ENCODE data around the gene SRPK2. TPM values are rescaled to one million over a fixed set of nuclear protein-coding genes. Genes with fewer than 3 reads are reported as not detected.
"Not testable (repeated sequence)": the region's sequence is repeated elsewhere in the genome, so short reads cannot be mapped to it uniquely, and the experiment has no call there.

SRPK2 gene
- total RNA-seq, 2 donors from 2014 or later = 26.5 to 31.1 TPM

- Histone ChIP-seq H3K4me3 (no peak overlapping the region), H3K9me3 (no peaks in the 10 kb centered on the region), H3K36me3 (no peaks in the 10 kb centered on the region), H3K4me1 (ENCODE audit: control insufficient read depth in 1 of 2, low read depth in 2 of 2) (peaks cover 0 to 4% of the 10 kb centered on the region in 2 donors), H3K27me3 (replicated peaks; ENCODE audit: insufficient read depth) (no peaks in the 10 kb centered on the region), H3K27ac (no peak overlapping the region)
- no peak for TF ChIP-seq CTCF (IDR thresholded peaks at IDR 0.05)
- ATAC-seq (ENCODE audit: insufficient number of reproducible peaks, low FRiP score, low read depth) (no peak), DNase-seq (ENCODE audit: low spot score) (no peak)
Measured at GRCh38 chr7:105327201-105327600, 61.5 kb downstream of the SRPK2 start.

GRCh38 chr7:105325216-105325904, 63.4 kb downstream of the SRPK2 start:
- Histone ChIP-seq H3K4me1 (ENCODE audit: control insufficient read depth in 1 of 2, low read depth in 2 of 2) (no peaks in the 10 kb centered on the region), H3K36me3 (no peaks in the 10 kb centered on the region), H3K27ac (no peak overlapping the region), H3K27me3 (replicated peaks; ENCODE audit: insufficient read depth) (no peaks in the 10 kb centered on the region), H3K9me3 (no peaks in the 10 kb centered on the region), H3K4me3 (no peak overlapping the region)
- no peak for DNase-seq (ENCODE audit: low spot score)
- ATAC-seq (ENCODE audit: insufficient number of reproducible peaks, low FRiP score, low read depth) = no peak
- no peak for TF ChIP-seq CTCF (IDR thresholded peaks at IDR 0.05)

GRCh38 chr7:105324606-105325005, 64.1 kb downstream of the SRPK2 start:
- ATAC-seq (ENCODE audit: insufficient number of reproducible peaks, low FRiP score, low read depth) = not testable (repeated sequence)

GRCh38 chr7:105323366-105323765, 65.4 kb downstream of the SRPK2 start:
- ATAC-seq (ENCODE audit: insufficient number of reproducible peaks, low FRiP score, low read depth) (no peak), DNase-seq (ENCODE audit: low spot score) (no peak)
- Histone ChIP-seq H3K9me3 (no peaks in the 10 kb centered on the region), H3K36me3 (no peaks in the 10 kb centered on the region), H3K27me3 (replicated peaks; ENCODE audit: insufficient read depth) (no peaks in the 10 kb centered on the region), H3K4me1 (ENCODE audit: control insufficient read depth in 1 of 2, low read depth in 2 of 2) (no peaks in the 10 kb centered on the region), H3K27ac (no peak overlapping the region), H3K4me3 (no peak overlapping the region)
- no peak for TF ChIP-seq CTCF (IDR thresholded peaks at IDR 0.05)

More at GRCh38 chr7:105324606-105325005, 64.1 kb downstream of the SRPK2 start:
- H3K27me3 ChIP-seq (replicated peaks; ENCODE audit: insufficient read depth); H3K27ac ChIP-seq; H3K36me3 ChIP-seq; H3K9me3 ChIP-seq; DNase-seq (ENCODE audit: low spot score); H3K4me3 ChIP-seq; H3K4me1 ChIP-seq (ENCODE audit: control insufficient read depth in 1 of 2, low read depth in 2 of 2): not testable (repeated sequence)

GRCh38 chr7:105322655-105323277, 66.0 kb downstream of the SRPK2 start:
- H3K4me1 ChIP-seq (ENCODE audit: control insufficient read depth in 1 of 2, low read depth in 2 of 2) = no peaks in the 10 kb centered on the region
- no peaks in the 10 kb centered on the region for H3K27me3 ChIP-seq (replicated peaks; ENCODE audit: insufficient read depth)
- no peaks in the 10 kb centered on the region for H3K36me3 ChIP-seq
- H3K9me3 ChIP-seq = no peaks in the 10 kb centered on the region
- no peak overlapping the region for H3K27ac ChIP-seq
- ATAC-seq (ENCODE audit: insufficient number of reproducible peaks, low FRiP score, low read depth) (no peak), DNase-seq (ENCODE audit: low spot score) (no peak)
- no peak for TF ChIP-seq CTCF (IDR thresholded peaks at IDR 0.05)
- H3K4me3 ChIP-seq = no peak overlapping the region

All from thoracic aorta (tissue), 2 donors.